ELR (cell line): ENCODE results near the gene CDKN1A.
"Not testable (repeated sequence)": the region's sequence is repeated elsewhere in the genome, so short reads cannot be mapped to it uniquely, and the experiment has no call there.

Source experiments
- DNase-seq: peaks from one replicate; pipeline ENCODE4 v3.0.0-alpha.2; 2015; ENCODE audit warnings: low read depth

The CDKN1A gene

DNA sequence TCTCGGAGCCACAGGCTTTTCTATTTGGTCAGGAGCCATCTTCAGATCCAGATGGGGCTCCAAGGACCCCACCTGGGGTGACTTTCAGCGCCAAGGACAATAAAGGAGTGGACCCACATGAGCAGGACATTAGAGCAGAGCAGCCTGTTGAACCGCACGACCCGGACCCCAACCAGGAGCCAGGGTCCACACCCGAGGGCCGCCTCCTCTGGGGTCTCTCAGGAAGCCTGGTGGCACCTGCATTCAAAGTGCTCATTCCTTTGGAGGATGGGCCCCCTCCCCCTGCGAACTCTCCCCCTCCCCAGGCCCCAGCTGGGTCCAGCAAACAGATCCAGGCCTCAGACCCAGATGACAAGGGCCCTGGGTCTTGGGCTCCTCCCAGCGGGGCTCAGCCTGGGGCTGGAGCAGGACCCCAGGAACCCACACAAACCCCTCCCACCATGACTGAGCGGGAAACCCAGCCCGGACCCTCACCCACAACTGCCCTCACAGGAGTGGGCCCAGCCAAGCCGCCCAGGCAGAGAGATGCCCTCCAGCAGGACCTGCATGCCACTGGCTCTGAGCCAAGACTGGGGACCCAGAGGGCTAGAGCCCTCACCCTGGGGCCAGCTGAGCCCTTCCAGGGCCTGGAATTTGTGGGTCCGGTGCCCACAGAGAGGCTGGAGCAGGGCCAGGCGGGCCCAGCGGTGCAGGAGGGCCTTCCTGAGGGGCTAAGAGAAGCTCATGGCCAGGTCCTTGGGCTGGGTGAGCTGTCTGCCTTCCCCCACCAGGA is 43.0 kb downstream of the CDKN1A start:
- DNase-seq, result no peak

DNA sequence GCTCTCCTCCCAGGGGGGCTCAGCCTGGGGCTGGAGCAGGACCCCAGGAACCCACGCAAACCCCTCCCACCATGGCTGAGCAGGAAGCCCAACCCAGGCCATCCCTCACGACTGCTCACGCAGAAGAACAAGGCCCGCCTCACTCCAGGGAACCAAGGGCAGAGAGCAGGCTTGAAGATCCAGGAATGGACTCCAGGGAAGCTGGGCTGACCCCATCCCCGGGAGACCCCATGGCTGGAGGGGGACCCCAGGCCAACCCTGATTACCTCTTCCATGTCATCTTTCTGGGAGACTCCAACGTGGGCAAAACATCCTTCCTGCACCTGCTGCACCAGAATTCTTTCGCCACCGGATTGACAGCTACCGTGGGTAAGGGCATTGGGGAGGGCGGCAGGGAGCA is 43.9 kb downstream of the CDKN1A start:
- no peak for DNase-seq

DNA sequence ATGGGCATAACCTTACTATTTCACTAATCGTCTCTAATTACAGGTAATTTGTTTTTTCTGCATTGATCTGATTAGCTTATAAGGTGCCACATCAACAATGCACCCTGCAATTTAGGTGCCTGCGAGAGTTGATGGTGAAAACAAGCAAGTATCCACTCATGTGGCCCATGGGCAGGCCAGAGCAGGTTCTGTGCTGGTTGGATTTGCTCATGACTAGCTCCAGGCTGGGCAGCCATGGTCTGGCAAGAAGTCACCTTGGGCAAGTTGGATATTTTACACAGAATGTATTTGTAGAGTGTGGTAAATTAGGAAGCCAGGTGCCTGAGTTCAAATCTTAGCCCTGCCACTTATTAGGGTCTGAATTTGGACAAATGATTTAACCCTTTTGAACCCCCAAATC is 44.4 kb downstream of the CDKN1A start:
- DNase-seq, result no peak

DNA sequence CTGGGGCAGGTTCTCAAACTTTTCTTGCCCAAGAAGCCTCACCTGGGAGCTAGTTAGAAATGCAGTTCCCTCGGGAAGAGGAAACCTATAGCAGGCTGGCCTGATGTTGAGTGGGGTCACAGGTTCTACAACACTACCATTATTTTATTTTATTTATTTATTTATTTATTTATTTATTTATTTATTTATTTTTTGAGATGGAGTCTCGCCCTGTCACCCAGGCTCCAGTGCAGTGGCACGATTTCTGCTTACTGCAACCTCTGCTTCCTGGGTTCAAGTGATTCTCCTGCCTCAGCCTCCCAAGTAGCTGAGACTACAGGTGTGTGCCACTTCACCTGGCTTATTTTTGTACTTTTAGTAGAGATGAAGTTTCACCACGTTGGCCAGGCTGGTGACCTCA is 45.5 kb downstream of the CDKN1A start:
- DNase-seq, result not testable (repeated sequence)

DNA sequence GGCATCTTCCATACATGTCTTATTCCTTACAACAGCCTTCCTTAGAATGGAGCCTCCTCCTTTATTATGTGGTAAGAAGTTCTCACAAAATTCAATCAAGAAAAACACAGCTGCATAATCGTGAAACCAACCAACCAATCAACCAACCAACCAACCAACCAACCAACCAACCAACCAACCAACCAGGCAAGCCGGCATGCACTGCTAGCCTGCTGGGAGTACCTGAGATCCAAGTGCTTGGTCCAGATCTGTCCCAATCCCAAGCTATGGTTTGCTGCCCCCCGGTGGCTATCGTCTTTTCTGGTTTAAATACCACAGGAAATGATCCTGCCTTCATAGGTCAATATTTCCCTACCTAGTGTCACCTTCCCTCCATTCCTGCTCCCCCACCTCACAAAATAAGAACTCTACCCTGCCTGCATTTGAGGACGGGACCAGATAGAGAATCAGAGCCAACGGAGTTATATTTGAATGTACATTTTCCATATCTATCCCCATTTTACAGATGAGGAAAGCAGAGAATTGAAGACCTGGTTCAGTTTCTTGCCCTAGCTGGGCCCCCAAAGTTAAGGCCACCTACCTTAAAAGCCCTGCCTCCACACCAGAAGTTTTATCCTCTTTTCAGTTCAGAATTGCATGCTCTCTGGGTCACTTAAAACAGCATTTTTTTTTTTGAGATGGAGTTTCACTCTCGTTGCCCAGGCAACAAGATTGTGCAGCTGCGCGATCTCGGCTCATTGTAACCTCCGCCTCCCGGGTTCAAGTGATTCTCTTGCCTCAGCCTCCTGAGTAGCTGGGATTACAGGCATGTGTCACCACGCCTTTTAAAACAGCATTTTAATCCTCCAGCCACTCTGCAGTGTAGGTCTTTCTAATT is 46.2 kb downstream of the CDKN1A start:
- peak; percentile 81 for DNase-seq

DNA sequence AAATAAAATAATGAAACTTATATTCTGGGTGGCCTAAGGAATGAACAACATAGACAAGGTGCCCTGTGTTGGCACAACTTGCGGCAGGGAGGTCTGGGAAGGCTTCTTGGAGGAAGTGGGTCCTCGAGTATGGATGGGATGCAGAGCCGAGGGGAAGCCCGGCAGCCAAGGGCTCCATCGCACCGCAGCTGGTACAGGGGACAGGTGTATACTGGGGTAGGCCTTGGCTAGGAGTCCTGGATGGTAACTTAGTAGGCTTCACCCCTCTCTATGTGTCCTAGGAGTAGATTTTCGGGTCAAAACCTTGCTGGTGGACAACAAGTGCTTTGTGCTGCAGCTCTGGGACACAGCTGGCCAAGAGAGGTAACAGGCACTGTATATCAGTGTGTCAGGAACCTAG is 47.1 kb downstream of the CDKN1A start:
- DNase-seq, result no peak

DNA sequence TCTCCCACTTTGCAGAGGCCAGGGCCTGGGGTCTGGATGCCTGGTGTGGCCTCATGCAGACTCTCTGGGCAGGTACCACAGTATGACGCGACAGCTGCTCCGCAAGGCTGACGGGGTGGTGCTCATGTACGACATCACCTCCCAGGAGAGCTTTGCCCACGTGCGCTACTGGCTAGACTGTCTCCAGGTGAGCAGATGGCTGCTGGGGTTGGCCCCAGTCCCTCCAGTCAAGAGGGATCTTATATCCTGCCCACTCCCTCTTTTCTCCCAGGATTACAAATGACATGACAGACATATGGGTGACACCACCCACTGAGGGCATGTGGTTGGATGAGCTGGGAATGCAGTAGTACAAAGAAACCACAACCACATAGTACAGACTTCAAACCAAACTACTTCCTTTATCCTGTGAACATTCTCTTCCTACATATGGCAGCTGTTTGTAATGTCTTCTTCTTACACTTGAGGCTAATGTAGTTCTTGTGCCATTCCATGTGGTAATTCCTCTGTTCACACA is 49.0 kb downstream of the CDKN1A start:
- peak; percentile 30 for DNase-seq

DNA sequence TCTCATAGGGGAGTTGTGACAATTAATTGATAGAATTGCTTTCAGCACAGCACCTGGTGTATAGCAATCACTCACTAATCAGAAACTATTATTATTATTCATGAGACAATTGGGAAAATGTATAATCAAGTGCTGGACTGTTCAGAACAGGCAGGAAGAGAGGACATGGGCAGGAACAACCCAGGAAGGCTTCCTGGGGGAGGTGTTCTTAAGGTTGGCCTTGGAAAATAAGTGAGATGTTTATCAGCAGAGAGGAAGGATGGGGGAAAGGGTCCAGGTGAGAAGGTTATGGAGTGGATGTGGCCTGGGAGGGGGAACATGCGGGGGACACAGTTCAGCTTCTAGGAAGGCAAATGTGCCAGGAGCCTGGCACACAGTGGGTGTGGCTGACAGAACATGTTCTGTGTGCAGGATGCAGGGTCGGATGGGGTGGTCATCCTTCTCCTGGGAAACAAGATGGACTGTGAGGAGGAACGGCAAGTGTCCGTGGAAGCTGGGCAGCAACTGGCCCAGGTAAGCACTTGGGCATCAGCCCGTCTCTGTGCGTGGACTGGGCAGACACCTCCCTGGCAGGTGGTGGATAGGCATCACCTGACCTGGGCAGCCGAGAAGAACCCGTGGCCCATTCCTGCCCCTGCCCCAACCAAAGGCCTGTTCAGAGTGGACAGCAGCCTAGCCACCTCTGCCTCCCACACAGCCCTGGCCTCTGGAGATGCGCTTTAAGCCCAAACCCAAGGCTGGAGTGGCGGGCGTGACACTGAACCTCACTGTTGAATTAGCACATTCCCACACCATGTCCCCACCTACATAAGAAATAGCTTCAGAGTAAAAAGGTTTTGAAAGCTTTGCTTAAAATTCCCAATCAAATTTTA is 50.0 kb downstream of the CDKN1A start:
- no peak for DNase-seq

DNA sequence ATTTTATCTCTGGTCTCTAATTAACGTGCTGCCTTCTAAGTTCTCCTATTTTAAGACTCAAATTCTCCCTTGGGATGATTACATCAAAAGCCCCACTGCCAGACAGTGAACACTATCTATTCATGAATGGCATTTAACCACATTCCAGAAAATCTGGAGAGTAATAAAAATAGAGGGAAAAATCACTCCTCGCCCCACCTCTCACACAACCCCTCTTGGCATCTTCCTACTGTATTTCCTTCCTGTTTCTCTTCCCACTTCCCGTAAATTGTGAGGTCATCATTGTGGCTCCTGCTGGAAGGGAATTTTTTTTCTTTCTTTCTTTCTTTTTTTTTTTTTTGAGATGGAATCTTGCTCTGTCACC is 50.6 kb downstream of the CDKN1A start:
- DNase-seq, result no peak

DNA sequence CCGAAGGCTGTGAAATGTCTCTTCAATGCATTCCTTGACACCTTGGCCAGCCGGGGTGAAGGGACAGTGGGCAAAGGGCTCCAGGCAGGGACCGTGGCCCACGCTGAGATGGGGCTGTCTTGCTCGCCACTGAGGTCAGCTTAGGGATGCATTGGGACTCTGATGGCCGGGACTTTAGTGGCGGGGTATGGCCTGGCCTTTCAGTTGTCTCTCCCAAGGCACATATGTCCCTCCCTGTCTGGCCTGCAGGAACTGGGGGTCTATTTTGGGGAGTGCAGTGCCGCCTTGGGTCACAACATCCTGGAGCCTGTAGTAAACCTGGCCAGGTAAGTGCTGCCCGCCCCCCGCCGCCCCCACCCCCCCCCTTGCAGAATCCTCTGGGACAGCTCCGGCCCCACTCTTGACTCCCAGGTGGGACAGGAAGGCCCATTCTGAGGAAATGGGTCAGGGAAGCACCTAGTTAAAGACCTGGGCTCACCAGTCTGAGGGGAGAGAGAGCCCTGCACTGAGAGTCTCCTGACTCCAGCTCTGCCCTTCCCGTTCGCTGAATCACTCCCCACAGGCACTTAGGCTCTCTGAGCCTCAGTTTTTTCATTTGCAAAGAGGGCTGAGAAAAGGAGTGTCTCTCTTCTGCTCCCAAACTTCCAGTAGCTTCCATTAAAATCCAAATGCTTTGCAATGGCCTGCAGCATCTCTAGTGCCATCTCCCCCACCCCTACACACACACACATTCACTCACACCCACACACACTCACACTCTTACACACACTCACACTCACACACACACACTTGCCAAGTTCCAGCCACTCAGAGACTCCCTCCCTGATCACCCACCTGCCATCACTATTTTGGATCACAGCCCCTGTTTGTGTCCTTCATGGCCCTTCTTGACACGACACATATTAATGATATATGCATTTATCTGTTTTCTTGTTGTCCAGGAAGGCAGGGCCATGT is 52.2 kb downstream of the CDKN1A start:
- peak; percentile 40 for DNase-seq

DNA sequence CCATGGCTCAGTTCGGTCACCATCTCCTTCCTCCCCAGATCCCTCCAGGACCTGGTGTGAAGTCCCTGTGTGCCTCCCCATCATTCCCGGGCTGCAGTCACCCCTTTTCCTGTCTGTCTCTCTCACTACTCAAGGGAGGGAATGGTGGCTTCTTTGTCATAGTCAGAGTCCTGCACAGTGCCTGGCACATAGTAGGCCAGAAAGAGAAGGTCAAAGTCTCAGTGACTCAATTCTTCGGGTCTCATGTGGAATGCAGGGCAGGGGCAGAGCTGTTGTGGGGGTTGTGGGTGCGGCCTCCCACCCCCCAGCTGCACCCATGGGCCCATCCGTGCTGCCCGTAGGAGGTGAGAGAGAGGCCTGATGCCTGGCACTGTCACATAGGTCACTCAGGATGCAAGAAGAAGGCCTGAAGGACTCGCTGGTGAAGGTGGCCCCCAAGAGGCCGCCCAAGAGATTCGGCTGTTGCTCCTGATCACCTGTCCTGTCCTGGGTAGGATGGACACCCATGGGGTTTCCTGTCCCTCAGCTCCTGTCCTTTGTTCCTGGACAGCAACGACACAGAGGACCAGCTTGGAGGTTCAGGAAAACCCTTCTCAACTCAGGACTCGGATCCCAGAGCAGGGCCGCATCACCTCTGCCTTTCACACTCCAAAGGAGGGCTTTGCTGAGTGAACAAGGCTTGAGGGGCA is 53.3 kb downstream of the CDKN1A start:
- DNase-seq, result no peak

DNA sequence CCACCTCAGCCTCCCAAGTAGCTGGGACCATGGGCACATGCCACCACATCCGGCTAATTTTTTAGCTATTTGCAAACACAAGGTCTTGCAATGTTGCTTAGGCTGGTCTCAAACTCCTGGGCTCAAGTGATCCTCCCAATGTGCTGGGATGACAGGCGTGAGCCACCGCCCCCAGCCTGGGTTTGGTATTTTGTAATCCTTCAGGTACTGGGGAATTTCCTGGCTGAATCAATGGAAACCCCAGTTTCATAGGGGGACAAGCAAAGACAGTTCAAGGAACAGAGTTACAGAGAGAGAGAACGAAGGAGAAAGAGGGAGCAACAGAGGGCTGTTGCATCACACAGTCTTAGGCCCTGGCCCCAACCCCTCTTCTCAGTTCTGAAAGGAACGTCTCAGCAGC is 54.8 kb downstream of the CDKN1A start:
- no peak for DNase-seq

DNA sequence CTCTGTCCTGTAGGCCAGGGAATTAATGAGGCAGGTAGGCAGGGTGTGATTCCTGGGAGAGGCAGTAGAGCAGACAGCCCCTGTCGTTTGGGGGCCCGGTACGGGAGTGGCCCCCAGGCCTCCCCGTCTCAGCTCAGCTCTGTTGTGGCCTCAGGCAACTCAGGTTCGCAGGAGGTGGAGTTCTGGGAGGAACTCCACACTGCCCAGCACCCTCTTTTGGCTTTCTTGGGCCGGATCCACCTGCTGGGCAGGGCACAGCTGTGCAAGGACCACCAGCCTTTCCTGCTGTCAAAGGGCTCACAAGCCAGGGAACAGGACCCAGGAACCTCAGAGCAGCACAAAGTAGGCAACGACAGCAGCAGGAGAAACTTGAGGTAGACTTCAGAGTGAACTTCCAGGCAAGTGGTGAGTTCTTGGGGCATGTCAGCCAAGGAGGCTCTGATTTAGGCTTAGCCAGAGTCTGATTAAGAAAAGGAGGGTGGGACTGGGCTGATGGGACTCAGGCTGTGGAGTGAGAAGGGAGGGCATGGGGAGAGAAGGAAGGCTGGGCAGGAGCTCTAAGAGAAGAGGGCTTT is 56.1 kb downstream of the CDKN1A start:
- no peak for DNase-seq

DNA sequence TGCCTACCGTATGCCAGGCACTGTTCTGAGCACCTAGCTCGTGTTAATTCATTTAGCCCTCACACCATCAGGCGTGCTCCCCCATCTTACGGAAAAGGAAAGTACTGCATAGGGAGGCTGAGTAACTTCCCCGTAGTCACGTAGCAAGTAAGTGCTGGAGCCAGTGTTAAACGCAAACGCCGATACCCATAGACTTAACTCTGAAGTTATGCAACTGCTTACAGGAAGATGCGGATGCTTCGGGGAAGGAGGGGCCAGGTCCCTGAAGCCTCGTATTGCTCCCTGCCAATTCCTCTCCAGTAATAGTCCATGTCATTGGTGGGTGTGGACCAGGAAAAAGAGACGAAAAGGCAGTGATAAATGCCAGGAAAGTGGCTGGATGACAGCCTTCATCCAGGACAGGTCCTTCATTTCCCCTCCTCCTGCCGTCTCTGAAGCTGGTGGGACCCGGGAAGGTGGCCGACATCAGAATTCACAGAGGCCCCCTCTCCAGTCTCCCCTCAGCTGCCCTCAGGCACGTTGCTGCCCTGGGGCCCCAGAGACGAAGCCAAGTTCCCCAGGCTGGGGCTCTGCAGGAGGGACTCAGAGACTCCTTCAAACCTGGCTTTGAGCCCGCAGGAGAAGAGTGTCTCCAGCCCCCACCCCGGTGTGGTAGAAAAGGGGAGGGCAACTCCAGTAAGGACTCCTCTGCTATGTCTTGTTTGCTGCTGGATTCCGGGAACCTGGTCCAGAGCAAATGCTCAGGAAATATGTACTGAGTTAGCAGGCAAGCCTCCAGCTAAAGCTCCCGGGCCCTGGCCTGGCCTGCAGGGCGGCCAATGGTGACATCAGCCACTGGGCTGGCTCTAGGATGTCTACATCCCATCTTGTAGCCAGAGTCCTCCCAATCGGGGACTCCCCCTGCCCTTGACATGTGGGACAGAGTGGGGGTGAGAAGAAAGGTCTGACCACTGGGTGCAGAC is 56.9 kb downstream of the CDKN1A start:
- peak; percentile 76 for DNase-seq
